ENCODE results near the gene DOCK7. TPM values are rescaled to one million over a fixed set of nuclear protein-coding genes. Genes with fewer than 3 reads are reported as not detected.

Gene DOCK7
- polyA plus RNA-seq, 1 experiment = 79.6 TPM

DNA sequence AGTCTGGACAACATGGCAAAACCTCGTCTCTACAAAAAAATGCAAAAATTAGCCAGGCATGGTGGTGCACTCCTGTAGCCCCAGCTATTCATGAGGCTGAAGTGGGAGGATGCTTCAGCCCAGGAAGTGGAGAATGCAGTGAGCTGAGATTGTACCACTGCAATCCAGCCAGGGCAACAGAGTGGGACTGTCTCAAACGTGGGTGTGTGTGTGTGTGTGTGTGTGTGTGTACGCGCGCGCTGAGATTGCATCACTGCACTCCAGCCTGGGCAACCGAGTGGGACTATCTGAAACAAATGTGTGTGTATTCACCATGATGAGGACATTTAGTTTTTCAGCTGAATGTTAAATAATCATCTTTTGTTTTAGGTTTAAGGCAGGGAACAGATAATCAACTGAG lies 230.2 kb downstream of the DOCK7 start:
- ChIA-PET POLR2A (no interaction called here), CTCF (interaction anchor here (0.7 to 1.2 kb wide), 2 partner anchors 168 to 288 kb away, joined by 3 to 4 read pairs; no protein-coding TSS in a partner anchor)
- Histone ChIP-seq H3K27ac (ENCODE audit: low read depth, low read length) (no peak overlapping the region), H3K27me3 (ENCODE audit: control insufficient read depth, insufficient read depth, low read length) (no peaks in the 10 kb centered on the region), H3K4me3 (ENCODE audit: low read depth, low read length) (no peak overlapping the region), H3K9me3 (ENCODE audit: control insufficient read depth, insufficient read depth, low read length) (no peaks in the 10 kb centered on the region)
- TF ChIP-seq, protein P1, sequence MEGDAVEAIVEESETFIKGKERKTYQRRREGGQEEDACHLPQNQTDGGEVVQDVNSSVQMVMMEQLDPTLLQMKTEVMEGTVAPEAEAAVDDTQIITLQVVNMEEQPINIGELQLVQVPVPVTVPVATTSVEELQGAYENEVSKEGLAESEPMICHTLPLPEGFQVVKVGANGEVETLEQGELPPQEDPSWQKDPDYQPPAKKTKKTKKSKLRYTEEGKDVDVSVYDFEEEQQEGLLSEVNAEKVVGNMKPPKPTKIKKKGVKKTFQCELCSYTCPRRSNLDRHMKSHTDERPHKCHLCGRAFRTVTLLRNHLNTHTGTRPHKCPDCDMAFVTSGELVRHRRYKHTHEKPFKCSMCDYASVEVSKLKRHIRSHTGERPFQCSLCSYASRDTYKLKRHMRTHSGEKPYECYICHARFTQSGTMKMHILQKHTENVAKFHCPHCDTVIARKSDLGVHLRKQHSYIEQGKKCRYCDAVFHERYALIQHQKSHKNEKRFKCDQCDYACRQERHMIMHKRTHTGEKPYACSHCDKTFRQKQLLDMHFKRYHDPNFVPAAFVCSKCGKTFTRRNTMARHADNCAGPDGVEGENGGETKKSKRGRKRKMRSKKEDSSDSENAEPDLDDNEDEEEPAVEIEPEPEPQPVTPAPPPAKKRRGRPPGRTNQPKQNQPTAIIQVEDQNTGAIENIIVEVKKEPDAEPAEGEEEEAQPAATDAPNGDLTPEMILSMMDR (IDR thresholded peaks at IDR 0.05; ENCODE audit: low read depth, low read length) = no peak
- DNase-seq (ENCODE audit: low read depth, low spot score) = no peak

DNA sequence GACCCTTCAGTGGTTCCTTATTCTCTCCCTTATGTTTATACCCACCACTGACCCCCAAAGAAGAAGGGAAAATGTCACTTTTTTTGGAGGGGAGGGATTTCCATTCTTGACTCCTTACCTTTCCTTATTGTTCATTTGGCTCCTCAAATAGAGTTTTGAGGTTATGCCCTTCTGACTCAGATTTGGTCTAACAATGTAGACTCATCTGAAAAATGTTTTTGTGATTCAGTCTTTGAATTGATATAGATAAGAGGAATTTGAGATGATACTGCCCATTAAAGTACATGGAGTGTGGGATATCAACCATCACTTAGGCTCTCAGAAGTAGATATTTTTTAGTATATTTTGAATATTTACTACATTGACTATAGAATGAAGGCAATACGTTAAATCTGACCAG lies 235.2 kb downstream of the DOCK7 start:
- H3K4me3 ChIP-seq (ENCODE audit: low read depth, low read length) = no peak overlapping the region
- DNase-seq (ENCODE audit: low read depth, low spot score) = no peak
- ChIA-PET CTCF (no interaction called here), POLR2A (no interaction called here)
- H3K27me3 ChIP-seq (ENCODE audit: control insufficient read depth, insufficient read depth, low read length) = no peaks in the 10 kb centered on the region
- no peak overlapping the region for H3K27ac ChIP-seq (ENCODE audit: low read depth, low read length)
- TF ChIP-seq, protein P1 (IDR thresholded peaks at IDR 0.05; ENCODE audit: low read depth, low read length) = no peak
- no peaks in the 10 kb centered on the region for H3K9me3 ChIP-seq (ENCODE audit: control insufficient read depth, insufficient read depth, low read length)

DNA sequence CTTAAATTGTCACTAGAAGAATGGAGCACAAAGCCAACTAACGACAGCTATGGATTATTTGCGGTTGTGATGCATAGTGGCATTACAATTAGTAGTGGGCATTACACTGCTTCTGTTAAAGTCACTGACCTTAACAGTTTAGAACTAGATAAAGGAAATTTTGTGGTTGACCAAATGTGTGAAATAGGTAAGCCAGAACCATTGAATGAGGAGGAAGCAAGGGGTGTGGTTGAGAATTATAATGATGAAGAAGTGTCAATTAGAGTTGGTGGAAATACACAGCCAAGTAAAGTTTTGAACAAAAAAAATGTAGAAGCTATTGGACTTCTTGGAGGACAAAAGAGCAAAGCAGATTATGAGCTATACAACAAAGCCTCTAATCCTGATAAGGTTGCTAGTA lies 237.9 kb downstream of the DOCK7 start:
- TF ChIP-seq, protein P1 (IDR thresholded peaks at IDR 0.05; ENCODE audit: low read depth, low read length) = no peak
- Histone ChIP-seq H3K4me3 (ENCODE audit: low read depth, low read length) (no peak overlapping the region), H3K27ac (ENCODE audit: low read depth, low read length) (no peak overlapping the region), H3K9me3 (ENCODE audit: control insufficient read depth, insufficient read depth, low read length) (no peaks in the 10 kb centered on the region), H3K27me3 (ENCODE audit: control insufficient read depth, insufficient read depth, low read length) (no peaks in the 10 kb centered on the region)
- POLR2A ChIA-PET = no interaction called here
- CTCF ChIA-PET = interaction anchor here (0.6 kb wide), 1 partner anchor 1082 kb away, joined by 3 read pairs; no protein-coding TSS in a partner anchor
- DNase-seq (ENCODE audit: low read depth, low spot score) = no peak

DNA sequence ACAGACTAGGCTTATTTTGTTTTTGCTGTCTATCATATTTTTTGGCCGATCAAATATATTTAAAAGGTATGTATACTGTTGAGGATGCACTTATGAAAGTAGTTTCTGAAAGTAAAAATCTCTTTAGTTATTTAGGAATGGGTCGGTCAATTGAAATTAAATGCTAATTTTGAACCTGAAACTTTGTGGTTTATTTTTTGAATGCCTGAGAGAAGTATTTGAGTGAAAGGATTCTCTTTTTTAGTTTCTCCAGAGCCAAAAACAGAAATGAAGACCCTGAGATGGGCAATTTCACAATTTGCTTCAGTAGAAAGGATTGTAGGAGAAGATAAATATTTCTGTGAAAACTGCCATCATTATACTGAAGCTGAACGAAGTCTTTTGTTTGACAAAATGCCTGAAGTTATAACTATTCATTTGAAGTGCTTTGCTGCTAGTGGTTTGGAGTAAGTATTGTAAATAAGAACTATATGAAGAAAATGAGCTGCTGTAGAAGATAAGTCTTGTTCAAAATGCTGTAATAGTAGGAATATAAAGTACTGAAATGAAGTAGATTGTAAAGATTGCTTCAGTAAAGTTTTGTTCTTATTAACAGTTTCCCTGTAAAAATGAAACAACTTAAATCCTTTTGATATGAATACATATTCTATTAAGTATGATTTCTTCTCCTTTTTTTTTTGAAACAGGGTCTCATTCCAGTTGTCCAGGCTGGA lies 239.8 kb downstream of the DOCK7 start:
- TF ChIP-seq, protein P1 (IDR thresholded peaks at IDR 0.05; ENCODE audit: low read depth, low read length) = no peak
- H3K27me3 ChIP-seq (ENCODE audit: control insufficient read depth, insufficient read depth, low read length) = no peaks in the 10 kb centered on the region
- no peak for DNase-seq (ENCODE audit: low read depth, low spot score)
- H3K9me3 ChIP-seq (ENCODE audit: control insufficient read depth, insufficient read depth, low read length) = no peaks in the 10 kb centered on the region
- H3K4me3 ChIP-seq (ENCODE audit: low read depth, low read length) = no peak overlapping the region
- ChIA-PET POLR2A (no interaction called here), CTCF (interaction anchor here (1.0 to 1.2 kb wide), 2 partner anchors 298 kb away, joined by 3 to 4 read pairs; no protein-coding TSS in a partner anchor)
- no peak overlapping the region for H3K27ac ChIP-seq (ENCODE audit: low read depth, low read length)

DNA sequence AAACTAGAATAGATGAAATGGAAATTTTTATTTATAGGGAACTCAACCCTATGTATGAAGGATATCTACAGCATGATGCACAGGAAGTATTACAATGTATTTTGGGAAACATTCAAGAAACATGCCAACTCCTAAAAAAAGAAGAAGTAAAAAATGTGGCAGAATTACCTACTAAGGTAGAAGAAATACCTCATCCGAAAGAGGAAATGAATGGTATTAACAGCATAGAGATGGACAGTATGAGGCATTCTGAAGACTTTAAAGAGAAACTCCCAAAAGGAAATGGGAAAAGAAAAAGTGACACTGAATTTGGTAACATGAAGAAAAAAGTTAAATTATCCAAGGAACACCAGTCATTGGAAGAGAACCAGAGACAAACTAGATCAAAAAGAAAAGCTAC lies 243.5 kb downstream of the DOCK7 start:
- ChIA-PET CTCF (no interaction called here), POLR2A (no interaction called here)
- no peak overlapping the region for H3K27ac ChIP-seq (ENCODE audit: low read depth, low read length)
- no peaks in the 10 kb centered on the region for H3K9me3 ChIP-seq (ENCODE audit: control insufficient read depth, insufficient read depth, low read length)
- H3K27me3 ChIP-seq (ENCODE audit: control insufficient read depth, insufficient read depth, low read length) = no peaks in the 10 kb centered on the region
- DNase-seq (ENCODE audit: low read depth, low spot score) = no peak
- no peak overlapping the region for H3K4me3 ChIP-seq (ENCODE audit: low read depth, low read length)
- TF ChIP-seq, protein P1 (IDR thresholded peaks at IDR 0.05; ENCODE audit: low read depth, low read length) = no peak

All from AG04450 (cell line).